NCI-H2171 (cell line): ENCODE results near the gene NOXO1.

Experiments used
- DNase-seq: peaks from one replicate; lab custom pipeline; 2025; lab: John Stamatoyannopoulos, UW

NOXO1 gene

DNA sequence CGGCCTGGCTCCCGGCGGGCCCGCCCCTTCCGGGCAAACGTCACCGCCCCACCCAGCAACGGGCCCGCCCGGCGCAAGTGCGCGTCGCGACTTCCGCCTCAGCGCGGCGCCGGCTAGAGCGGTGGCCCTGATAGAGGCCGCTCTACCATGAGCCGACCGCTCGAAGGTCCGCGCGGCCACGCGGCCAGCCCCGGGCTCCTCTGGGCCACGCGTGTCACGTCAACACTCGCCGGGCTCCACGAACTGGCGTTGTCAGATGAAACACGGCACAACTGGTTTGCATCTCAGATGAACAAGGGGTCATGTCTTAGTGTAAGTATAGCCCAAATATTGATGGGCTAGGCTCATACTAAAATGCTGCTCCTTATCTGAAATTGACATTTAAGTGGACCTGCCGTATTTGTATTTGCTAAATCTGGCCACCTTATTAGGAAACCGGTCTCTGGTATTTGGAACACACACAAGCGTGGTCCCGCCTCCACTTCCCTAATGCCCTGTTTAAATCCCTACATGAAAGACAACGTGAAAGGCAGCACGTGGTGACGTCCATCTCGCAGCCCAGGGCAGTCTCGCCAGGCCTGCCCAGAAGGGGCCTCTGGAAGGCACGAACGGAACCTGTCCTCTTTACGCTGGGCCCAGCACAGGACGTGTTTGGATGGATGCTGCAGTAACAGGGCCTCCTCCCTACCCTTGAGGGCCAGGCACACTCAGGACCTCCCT is 28.7 kb upstream of the NOXO1 start, which contains the start of gene ZNF598:
Gene ZNF598 (minus strand): TSS at position 31 of the 720 bp plus-strand sequence.
- peak; percentile 77 for DNase-seq

DNA sequence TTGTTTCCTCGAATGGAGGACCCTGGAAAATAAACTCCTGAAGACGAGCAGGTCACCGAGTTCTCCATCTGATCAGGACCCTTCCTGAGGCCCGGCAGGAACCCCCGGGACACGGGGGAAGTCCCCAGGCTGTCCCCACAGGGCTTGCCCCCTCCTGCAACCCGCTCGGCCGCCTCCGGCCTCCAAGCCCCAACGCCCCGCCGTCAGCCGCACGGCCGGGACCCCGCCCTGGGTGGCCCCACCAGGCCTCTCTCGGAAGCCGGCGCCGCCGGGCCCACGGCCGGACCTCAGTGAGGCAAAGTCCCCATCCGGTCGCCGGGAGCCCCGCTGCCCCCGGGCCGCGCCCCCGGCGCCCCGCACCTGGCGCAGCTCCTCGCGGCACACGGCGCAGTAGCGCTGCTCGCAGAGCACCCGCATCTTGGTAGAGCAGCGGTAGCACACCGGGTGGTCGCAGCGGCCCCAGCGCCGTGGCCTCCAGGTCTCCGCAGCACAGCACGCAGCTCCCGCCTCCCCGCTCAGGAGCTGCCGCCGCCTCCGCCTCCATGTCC is 28.0 kb upstream of the NOXO1 start:
- DNase-seq, result no peak

DNA sequence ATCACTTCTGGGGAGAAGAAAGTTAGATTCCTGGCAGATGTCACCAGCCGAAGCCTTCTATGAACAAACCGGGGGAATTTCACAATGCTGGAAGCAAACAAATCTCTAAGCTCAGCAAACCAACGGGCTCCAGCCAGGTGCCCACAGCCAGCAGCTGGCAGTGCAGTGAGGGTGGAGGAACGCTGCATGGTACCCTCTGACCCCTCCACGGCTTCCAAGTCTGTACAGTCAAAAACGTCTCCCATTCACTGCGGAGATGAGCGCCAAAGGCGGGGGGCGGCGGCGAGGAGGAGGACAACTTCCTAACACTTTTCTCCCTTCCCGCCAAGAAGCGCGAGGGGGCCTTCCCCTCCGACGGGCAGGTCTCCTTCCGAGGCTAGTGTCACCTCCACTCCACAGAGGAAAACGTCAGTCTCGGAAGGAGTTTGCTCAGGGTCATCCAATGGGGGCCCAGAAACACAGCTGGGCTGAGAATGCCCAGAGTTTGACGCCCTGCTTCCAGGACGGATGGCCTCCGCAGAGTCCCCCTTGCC is 27.4 kb upstream of the NOXO1 start:
- DNase-seq, result no peak

DNA sequence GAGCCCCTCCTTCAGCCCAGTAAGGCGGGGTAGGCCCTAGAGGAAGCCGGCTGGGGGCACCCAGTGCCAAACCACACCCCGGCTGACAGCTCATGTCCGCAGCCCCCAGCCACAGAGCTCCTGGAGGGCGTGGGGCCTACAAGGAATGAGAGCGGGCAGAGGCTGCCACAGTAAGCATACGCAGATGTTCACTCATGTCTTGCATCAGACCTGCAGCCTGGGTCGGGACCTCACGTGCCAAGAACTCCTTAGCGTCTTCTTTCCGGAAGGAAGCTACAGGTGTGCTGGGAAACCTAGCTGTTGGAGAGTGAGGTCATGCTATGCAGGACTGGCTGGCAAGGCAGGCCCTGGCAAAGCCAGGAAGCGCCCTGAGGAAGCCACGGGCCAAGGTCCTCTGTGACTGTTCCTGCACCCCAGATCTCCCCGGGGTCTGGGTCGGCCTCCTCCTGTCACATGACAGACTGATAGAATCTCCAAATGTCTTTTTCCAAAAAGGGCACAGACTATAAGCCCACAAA is 26.8 kb upstream of the NOXO1 start:
- no peak for DNase-seq

DNA sequence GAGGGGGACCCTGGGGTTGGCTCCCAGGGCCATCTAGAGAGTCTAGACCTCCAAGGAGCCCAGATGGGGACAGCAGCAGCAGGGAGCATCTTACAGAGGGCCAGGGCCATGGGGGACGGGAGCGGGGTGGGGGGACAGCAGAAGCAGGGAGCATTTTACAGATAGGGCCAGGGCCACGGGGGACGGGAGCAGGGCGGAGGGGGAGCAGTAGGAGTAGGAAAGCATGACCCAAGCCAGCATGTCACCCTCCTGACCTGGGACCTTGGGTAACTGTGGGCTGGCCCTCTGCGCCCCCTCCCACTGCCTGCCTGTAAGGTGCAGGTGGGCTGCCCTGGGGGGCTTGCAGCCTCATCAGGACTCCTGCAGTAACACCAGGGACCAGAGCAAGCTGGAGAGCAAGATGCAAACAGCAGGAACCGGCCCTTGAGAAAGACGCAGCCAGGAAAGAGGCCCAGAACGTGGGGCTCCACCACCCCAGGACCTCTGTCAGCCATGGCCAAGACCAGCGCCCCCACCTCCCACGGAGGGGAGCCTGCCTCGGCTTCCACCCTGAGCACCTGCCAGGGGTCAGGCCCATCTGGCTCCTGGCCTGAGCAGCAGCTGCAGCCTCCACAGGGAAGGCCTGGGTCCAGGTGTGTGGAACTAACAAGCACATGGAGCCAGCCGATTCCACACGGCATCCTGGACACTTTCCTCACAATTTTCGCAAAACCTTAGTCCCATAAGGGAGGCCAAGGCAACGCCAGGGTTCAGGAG is 26.0 kb upstream of the NOXO1 start:
- no peak for DNase-seq

DNA sequence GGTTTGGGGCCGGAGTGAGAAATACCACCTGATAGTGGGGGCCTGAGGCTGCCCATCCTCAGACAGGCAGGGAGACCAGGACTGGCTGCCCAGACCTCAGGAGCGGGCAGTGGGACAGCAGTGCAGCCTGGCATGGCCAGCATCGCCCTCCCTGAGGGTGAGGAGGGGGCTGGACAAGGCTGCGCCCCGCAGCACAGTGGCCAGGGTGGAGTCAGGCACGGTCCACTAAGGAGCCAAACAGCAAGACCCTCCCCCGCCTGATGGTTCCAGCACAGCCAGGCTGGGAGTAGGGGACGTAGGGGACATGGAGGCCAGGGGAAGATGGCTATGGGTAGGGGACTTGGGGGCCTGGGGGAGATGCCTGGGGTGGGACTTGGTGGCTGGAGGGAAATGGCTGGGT is 25.0 kb upstream of the NOXO1 start:
- DNase-seq, result no peak

DNA sequence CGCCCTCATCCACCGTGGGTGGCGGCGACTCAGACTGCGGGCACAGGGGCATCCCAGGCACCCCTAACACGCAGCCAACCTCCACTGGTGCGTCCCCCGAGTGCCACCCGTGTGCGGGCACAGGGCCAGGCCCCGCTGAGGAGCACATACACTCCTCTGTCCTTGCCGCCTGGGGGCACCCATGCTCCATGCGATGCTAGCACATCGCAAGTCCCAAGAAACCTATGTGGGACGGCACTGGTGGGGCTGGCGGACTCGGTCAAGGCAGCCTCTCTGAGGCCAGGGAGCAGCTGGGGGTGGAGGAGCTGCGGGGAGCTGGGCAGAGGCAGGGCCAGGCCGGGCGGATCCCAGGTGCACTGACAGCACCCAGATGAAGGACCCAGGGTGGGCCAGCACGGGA is 24.4 kb upstream of the NOXO1 start:
- no peak for DNase-seq

DNA sequence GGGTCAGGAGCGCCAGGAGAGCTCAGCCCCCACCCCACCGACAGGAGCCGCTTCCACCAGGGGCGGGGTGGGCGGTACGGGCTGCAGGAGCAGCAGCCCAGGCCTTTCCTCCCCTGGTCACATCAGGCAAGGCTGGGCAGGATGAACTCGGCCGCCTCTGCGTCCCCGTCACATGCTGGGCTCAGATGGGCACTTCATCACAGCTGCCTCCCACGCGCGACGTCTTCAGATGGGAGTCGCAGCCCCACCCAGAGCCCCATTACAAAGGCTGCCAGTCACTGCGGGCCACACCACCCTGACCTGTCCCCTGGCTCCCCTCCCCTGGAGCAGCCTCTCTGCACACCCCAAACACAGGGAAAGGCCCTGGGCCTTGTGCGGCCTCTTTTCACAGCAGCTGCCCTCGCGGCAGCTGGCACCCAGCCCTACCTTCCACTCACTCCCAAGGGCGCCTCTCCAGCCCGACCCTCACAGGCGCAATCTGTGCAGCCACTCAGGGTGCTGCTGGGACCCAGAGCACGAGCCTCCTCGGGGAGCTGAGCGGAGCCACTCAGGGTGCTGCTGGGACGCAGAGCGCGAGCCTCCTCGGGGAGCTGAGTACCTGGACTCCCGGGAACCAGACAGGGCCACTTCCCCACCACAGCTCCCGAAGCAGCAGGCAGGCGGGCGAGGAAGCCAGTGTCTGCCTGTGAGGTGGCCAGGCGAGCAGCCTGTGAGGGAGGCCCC is 23.7 kb upstream of the NOXO1 start:
- DNase-seq, result peak; percentile 55

DNA sequence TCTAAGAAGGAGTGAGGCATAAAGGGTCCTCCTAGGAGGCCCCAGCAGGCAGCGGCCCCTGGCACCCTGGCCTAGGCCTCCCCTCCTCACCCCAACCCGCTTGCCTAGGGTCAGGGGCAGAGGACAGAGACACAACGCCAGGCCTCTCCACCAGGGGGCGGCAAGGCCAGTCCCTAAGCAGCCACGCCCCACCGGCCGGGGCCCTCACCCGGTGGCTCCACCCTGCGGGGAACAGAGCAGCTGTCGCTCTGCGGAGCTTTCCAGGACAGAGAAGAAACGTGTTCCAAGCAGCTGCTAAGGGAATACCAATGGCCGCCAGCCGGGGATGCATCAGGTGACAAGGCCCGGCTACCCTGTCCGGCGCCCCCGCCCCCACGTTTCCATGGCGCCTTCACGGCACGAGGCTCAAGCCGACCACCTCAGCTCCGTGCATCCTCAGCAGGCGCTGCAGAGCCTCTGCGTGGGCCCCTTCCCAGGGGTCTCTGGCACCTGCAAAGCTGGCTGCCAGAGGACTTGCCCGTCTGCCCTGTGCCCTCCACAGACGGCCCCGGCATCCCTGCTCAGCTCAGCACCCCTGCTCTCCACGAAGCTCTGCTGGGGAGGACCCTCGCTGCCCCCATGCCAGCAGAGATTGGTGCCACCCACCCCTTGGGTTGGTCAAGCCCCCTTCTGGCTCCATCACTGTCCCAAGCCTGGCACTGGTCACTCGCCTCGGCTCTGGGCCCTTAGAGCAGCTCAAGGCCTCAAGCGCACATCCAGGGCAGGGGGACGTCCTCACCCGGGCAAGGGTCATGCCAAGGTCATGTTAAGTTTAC is 22.8 kb upstream of the NOXO1 start:
- DNase-seq, result peak; percentile 96

DNA sequence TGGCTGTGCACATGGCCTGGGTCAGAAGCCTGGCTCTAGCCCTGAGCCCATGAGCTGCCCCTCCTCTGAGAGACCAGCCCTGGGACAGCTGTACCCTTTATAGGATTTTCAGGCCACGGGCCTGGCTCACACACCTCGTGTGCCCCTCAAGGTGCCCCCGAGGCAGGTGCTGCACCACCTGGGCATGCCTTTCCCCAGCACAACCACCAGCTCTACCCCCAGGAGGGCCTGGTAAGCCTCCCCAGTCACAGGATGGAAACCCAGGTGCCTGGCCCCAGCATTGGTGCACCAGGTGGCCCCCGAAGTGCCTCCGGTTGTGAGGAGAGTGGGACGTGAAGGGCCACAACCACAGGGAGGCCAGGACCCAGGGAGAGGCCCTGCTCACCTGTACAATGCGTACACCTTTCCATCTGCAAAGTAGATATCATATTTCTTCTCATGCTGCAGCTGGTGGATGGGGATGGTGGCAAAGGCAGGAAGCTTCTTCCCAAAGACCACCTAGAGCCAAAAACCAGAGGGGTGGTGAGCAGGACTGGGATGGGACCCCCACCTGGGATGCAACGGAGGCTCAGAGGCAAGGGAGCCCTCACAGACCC is 22.1 kb upstream of the NOXO1 start:
- DNase-seq, result no peak

DNA sequence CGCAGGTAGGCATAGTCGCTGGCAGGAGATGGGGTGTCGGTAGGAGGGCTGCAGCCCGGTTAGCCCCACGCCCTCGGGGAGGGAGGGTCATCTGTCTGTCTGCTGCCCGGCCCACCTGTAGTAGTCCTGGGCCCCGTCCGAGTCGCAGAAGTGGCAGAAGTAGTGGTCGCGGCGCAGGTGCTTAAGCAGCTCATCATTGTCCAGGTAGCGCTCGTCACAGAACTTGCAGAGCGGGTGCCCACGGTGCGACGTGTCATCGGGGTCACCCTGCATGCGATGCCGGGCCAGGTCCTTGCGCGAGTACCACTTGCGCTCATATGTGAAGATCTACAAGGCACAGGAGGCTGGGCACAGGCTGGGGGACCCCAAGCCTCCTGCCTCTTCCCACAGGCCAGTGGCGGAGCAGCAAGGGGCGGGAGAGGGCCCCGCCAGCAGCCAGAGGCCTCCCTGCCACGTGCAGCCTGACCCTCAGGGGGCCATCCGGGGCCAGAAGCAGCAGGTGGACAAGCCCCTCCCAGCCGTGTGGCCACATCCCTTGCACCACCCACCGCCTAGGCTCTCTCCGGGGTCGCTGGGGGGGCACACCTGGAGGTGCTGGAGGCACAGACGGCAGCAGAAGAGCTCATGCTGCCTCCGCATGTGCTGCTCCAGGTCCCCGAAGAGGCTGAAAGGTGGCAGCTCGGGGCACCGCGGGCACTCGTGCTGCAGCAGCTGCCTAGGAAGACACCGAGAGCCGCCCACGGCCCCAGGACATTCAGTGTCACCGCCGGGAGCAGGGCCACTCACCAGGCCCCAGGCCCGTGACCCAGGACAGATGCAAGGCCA is 21.3 kb upstream of the NOXO1 start:
- DNase-seq, result no peak

DNA sequence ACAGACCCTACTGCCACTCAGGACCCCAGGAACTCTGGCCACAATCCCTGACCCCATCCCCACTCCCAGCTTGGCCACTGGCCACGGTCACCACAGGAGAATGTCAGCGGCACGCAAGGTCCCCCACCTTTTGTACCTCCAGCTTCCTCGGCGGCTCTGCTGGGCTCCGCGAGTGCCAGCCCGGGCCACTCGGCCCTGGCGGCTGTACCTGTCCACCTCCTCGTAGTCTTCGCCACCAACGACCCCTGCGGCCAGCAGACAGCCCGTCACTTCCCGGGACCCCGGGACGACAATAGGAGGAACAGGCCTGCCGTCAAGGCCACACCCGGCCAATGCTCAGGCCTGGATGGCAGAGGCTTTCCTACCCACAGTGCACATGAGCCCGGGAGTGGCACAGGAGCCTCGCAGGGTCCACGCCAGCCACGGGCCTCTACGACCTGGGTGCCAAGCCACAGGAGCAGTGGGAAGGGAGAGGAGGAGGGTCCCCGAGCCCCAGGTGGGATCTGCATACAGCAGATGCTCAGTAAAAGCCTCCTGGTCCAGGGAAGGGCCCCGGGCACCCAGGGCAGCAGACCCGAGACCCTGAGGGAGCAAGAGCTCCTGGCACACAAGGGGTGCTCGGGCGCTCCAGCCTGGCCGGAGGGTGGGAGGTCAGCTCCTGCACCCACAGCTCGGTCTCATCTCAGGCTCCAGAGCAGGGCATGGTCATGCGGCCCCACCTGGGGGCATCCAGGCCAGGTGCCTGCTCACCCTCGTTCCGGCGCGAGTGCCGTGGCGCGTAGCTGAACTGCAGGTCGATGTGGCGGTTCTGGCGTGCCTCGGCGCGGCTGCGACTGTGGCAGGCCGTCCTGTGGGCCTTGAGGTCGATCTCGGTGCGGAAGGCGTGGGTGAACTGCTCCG is 20.4 kb upstream of the NOXO1 start:
- DNase-seq, result no peak

DNA sequence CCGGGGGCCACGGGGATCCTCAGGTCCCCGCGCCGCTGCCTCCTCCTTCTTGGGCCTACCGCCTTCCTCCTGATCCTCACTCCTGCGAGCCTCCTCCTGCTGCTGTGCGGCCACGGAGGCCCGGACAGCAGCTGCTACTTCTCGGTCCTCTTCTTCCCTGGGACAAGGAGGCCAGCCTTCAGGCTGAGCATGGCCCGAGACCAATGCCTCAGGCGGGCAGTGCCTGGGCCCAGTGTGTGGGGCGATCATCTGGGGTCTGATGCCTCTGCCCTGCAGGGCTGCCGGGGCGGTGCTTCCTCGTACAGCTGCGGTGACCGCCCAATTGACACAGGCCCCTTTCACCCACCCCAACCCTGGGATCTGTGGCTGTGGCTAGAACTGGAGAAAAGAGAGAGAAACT is 19.8 kb upstream of the NOXO1 start:
- DNase-seq, result no peak

DNA sequence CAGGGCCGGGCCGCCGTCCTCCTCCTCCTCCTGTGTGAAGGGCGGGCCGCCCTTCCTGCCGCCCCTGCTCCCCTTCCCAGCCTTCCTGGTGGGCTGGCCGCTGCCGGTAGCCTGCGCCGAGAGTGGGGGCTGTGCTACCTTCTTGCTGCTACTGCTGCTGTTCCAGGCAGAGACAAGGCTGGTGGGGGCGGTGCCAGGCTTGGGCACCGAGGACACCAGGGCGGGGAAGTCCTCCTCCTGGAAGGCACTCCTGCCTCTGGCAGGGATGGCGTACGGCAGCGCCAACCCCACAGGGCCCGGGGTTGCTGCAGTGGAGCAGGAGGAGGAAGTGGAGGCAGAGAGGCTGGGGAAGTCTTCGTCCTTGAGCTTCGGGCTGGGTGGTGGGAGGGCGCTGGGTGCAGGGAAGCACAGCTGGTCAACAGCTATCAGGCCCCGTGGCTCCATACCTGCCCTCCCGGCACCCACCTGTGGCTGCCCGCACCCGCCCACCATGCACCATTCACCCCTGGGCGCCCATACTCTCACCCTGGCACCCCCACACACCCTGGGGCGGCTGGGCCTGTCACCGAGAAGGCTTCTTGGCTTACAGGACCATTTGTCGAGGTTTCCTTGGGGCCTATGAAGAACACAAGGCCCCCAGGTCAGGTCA is 18.7 kb upstream of the NOXO1 start:
- no peak for DNase-seq

DNA sequence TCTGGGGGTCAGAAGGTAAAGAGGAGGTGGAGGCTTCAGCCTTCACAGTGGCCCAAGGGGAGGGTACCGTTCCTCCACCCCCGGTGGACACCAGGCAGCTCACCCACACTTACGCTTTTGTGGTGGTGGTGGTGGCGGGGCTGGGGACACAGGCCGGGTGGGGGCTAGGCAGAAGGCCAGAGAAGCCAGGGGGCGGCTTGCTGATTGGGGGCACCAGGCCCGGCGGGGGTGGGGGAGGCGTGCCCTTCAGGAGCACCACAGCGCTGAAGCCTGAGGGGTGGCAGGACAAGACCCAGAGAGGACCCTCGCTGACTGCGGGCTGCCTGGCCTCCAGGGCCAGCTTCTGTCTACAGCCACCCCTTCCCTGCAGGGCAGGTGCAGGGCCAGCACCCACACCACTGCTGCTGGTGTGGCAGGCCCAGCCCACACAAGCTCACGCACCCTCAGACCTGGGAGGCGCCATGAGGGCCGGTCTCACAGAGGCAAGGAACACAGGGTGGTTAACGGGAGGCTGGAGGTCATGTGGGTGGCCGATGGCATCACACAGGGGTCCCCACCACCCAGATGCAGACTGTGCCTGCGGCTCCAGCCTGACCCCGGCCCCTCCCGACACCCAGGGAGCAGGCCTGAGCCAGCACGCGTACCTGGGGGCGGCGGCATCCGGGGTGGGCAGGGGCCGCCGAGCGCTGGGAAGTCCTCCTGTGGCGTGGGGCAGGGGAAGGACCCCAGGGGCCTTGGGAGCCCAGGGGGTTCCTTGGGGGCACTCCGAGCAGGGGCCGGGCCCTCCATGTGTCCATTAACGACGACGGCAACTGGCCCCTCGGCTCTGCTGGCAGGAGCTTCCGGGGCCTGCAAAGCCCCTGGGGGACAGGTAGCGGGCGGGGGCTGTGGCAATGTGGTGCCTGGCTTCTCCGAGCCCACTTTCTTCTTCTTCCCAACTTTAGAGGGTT is 17.9 kb upstream of the NOXO1 start:
- no peak for DNase-seq

DNA sequence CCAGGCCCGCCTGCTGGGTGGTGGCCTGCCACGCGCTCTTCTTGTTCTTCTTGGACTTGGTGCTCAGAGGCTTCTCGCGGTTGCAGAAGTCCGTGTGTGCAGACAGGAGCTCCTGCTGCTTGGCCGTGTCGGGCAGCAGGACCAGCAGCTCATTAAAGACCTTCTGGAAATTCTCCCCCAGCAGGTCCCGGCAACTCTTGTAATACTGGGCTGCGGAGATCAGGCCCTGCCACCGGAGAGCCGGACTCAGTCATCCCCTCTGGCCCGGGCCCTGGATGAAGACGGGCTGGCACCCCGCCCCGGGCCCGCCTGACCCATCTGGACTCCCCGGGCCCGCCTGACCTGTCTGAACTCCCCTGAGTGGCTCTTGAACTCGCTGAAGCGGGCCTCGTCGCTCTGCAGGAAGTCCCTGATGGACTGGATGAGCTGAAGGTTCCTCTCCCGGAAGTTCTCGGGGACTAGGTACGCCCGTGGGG is 17.1 kb upstream of the NOXO1 start:
- no peak for DNase-seq
